ENCODE results near the gene CLCN2.
A peak's percentile ranks its signal among the peaks of the same experiment; 100 is the strongest.

CLCN2 gene

GRCh38 chr3:184380185-184380626, 18.8 kb upstream of the CLCN2 start:
- peak; percentile 84 for DNase-seq (ENCODE audit: low read depth)
- Histone ChIP-seq H3K27me3 (replicated peaks; ENCODE audit: control insufficient read depth, insufficient read depth, low read length) (peaks cover 25% of the 10 kb centered on the region), H3K4me3 (ENCODE audit: low read length) (peak overlapping the region; percentile 65), H3K9ac (ENCODE audit: low read length) (no peak overlapping the region), H3K9me3 (ENCODE audit: control insufficient read depth, low read length) (no peaks in the 10 kb centered on the region), H3K36me3 (ENCODE audit: control insufficient read depth, insufficient read depth, low read length, severe bottlenecking) (no peaks in the 10 kb centered on the region), H3K4me1 (ENCODE audit: control insufficient read depth, insufficient read depth, low read length) (peaks cover 9% of the 10 kb centered on the region)

- Histone ChIP-seq H3K9ac (ENCODE audit: low read length) (no peak within 1 kb of the TSS), H3K9me3 (ENCODE audit: control insufficient read depth, low read length) (no peaks in the 10 kb centered on the region), H3K36me3 (ENCODE audit: control insufficient read depth, insufficient read depth, low read length, severe bottlenecking) (no peaks in the 10 kb centered on the region), H3K27me3 (replicated peaks; ENCODE audit: control insufficient read depth, insufficient read depth, low read length) (peaks cover 25% of the 10 kb centered on the region), H3K4me1 (ENCODE audit: control insufficient read depth, insufficient read depth, low read length) (peaks cover 9% of the 10 kb centered on the region), H3K4me3 (ENCODE audit: low read length) (peak within 1 kb of the TSS; percentile 65)
- no peak for DNase-seq (ENCODE audit: low read depth)
These were observed 18.2 kb upstream of the CLCN2 start, which contains the start of gene CHRD for GRCh38 chr3:184379358-184380184. CHRD (plus strand) TSS chr3:184380054; CDS start chr3:184380319, 265 bp downstream.

GRCh38 chr3:184378651-184379357, 17.4 kb upstream of the CLCN2 start:
- Histone ChIP-seq H3K9ac (ENCODE audit: low read length) (no peak overlapping the region), H3K9me3 (ENCODE audit: control insufficient read depth, low read length) (no peaks in the 10 kb centered on the region), H3K36me3 (ENCODE audit: control insufficient read depth, insufficient read depth, low read length, severe bottlenecking) (no peaks in the 10 kb centered on the region), H3K27me3 (replicated peaks; ENCODE audit: control insufficient read depth, insufficient read depth, low read length) (peaks cover 25% of the 10 kb centered on the region), H3K4me1 (ENCODE audit: control insufficient read depth, insufficient read depth, low read length) (peaks cover 9% of the 10 kb centered on the region), H3K4me3 (ENCODE audit: low read length) (no peak overlapping the region)
- no peak for DNase-seq (ENCODE audit: low read depth)

- no peaks in the 10 kb centered on the region for H3K36me3 ChIP-seq (ENCODE audit: control insufficient read depth, insufficient read depth, low read length, severe bottlenecking)
- no peak for DNase-seq (ENCODE audit: low read depth)
- no peak within 1 kb of the TSS for H3K9ac ChIP-seq (ENCODE audit: low read length)
- no peaks in the 10 kb centered on the region for H3K9me3 ChIP-seq (ENCODE audit: control insufficient read depth, low read length)
- H3K4me3 ChIP-seq (ENCODE audit: low read length), result no peak within 1 kb of the TSS
- H3K4me1 ChIP-seq (ENCODE audit: control insufficient read depth, insufficient read depth, low read length), result peaks cover 16% of the 10 kb centered on the region
- peaks cover 25% of the 10 kb centered on the region for H3K27me3 ChIP-seq (replicated peaks; ENCODE audit: control insufficient read depth, insufficient read depth, low read length)
These were observed 16.6 kb upstream of the CLCN2 start, which contains the start of gene THPO for GRCh38 chr3:184377882-184378445. THPO (minus strand) TSS chr3:184378207; CDS start chr3:184376259, 1,948 bp downstream.

- Histone ChIP-seq H3K36me3 (ENCODE audit: control insufficient read depth, insufficient read depth, low read length, severe bottlenecking) (no peaks in the 10 kb centered on the region), H3K27me3 (replicated peaks; ENCODE audit: control insufficient read depth, insufficient read depth, low read length) (peaks cover 25% of the 10 kb centered on the region), H3K9me3 (ENCODE audit: control insufficient read depth, low read length) (no peaks in the 10 kb centered on the region), H3K4me1 (ENCODE audit: control insufficient read depth, insufficient read depth, low read length) (peaks cover 16% of the 10 kb centered on the region), H3K9ac (ENCODE audit: low read length) (no peak overlapping the region), H3K4me3 (ENCODE audit: low read length) (no peak overlapping the region)
- no peak for DNase-seq (ENCODE audit: low read depth)
These were observed 16.0 kb upstream of the CLCN2 start for GRCh38 chr3:184377374-184377773.

GRCh38 chr3:184375747-184376461, 14.5 kb upstream of the CLCN2 start:
- Histone ChIP-seq H3K27me3 (replicated peaks; ENCODE audit: control insufficient read depth, insufficient read depth, low read length) (peaks cover 13% of the 10 kb centered on the region), H3K36me3 (ENCODE audit: control insufficient read depth, insufficient read depth, low read length, severe bottlenecking) (no peaks in the 10 kb centered on the region), H3K9ac (ENCODE audit: low read length) (no peak overlapping the region), H3K4me1 (ENCODE audit: control insufficient read depth, insufficient read depth, low read length) (peaks cover 25% of the 10 kb centered on the region), H3K4me3 (ENCODE audit: low read length) (no peak overlapping the region), H3K9me3 (ENCODE audit: control insufficient read depth, low read length) (no peaks in the 10 kb centered on the region)
- no peak for DNase-seq (ENCODE audit: low read depth)

GRCh38 chr3:184373422-184373821, 12.0 kb upstream of the CLCN2 start:
- Histone ChIP-seq H3K4me1 (ENCODE audit: control insufficient read depth, insufficient read depth, low read length) (peaks cover 38% of the 10 kb centered on the region), H3K9ac (ENCODE audit: low read length) (no peak overlapping the region), H3K4me3 (ENCODE audit: low read length) (no peak overlapping the region), H3K9me3 (ENCODE audit: control insufficient read depth, low read length) (no peaks in the 10 kb centered on the region), H3K36me3 (ENCODE audit: control insufficient read depth, insufficient read depth, low read length, severe bottlenecking) (no peaks in the 10 kb centered on the region), H3K27me3 (replicated peaks; ENCODE audit: control insufficient read depth, insufficient read depth, low read length) (peaks cover 7% of the 10 kb centered on the region)
- DNase-seq (ENCODE audit: low read depth), result peak; percentile 67

- Histone ChIP-seq H3K4me1 (ENCODE audit: control insufficient read depth, insufficient read depth, low read length) (peaks cover 41% of the 10 kb centered on the region), H3K9me3 (ENCODE audit: control insufficient read depth, low read length) (no peaks in the 10 kb centered on the region), H3K36me3 (ENCODE audit: control insufficient read depth, insufficient read depth, low read length, severe bottlenecking) (peaks cover 5% of the 10 kb centered on the region), H3K4me3 (ENCODE audit: low read length) (no peak overlapping the region), H3K9ac (ENCODE audit: low read length) (no peak overlapping the region), H3K27me3 (replicated peaks; ENCODE audit: control insufficient read depth, insufficient read depth, low read length) (peaks cover 2% of the 10 kb centered on the region)
- DNase-seq (ENCODE audit: low read depth), result no peak
These were observed 11.5 kb upstream of the CLCN2 start for GRCh38 chr3:184372911-184373310.

- Histone ChIP-seq H3K36me3 (ENCODE audit: control insufficient read depth, insufficient read depth, low read length, severe bottlenecking) (peaks cover 8% of the 10 kb centered on the region), H3K9me3 (ENCODE audit: control insufficient read depth, low read length) (no peaks in the 10 kb centered on the region), H3K27me3 (replicated peaks; ENCODE audit: control insufficient read depth, insufficient read depth, low read length) (no peaks in the 10 kb centered on the region), H3K4me3 (ENCODE audit: low read length) (no peak overlapping the region), H3K4me1 (ENCODE audit: control insufficient read depth, insufficient read depth, low read length) (peaks cover 38% of the 10 kb centered on the region), H3K9ac (ENCODE audit: low read length) (no peak overlapping the region)
- no peak for DNase-seq (ENCODE audit: low read depth)
These were observed 11.0 kb upstream of the CLCN2 start for GRCh38 chr3:184372296-184372821.

- peaks cover 37% of the 10 kb centered on the region for H3K4me1 ChIP-seq (ENCODE audit: control insufficient read depth, insufficient read depth, low read length)
- no peak overlapping the region for H3K4me3 ChIP-seq (ENCODE audit: low read length)
- no peaks in the 10 kb centered on the region for H3K27me3 ChIP-seq (replicated peaks; ENCODE audit: control insufficient read depth, insufficient read depth, low read length)
- DNase-seq (ENCODE audit: low read depth), result peak; percentile 93
- peaks cover 15% of the 10 kb centered on the region for H3K36me3 ChIP-seq (ENCODE audit: control insufficient read depth, insufficient read depth, low read length, severe bottlenecking)
- H3K9me3 ChIP-seq (ENCODE audit: control insufficient read depth, low read length), result no peaks in the 10 kb centered on the region
- H3K9ac ChIP-seq (ENCODE audit: low read length), result no peak overlapping the region
These were observed 10.2 kb upstream of the CLCN2 start for GRCh38 chr3:184371570-184372018.

Measured in adipocyte (in vitro differentiated cells).